Esophagus muscularis mucosa (tissue), 4 donors: Measurements from ENCODE around the gene COA7. TPM values are rescaled to one million over a fixed set of nuclear protein-coding genes. Genes with fewer than 3 reads are reported as not detected.
"Not testable (repeated sequence)": the region's sequence is repeated elsewhere in the genome, so short reads cannot be mapped to it uniquely, and the experiment has no call there.

ENCODE experiments used
- DNase-seq: peaks from one replicate; pipeline ENCODE4 v3.0.0-alpha.2; 2017; ENCODE audit errors: extremely low spot score
- H3K27ac ChIP-seq, 4 donors: fragments of 200-600 bp; sonication (generic); replicated peaks in 1 of 4; 1 replicate in 3 of 4; 2 replicates in 1 of 4; pipeline ENCODE4 v1.5.1; 2016 to 2019; ENCODE audit warnings: mild to moderate bottlenecking in 1 of 4
- H3K27me3 ChIP-seq, 4 donors: fragments of 200-600 bp; sonication (generic); one replicate each; pipeline versions ENCODE4 v1.5.1 to v1.6.0; 2016 to 2019
- H3K36me3 ChIP-seq, 4 donors: fragments of 200-600 bp; sonication (generic); one replicate each; pipeline ENCODE4 v1.5.1; 2016 to 2019
- H3K4me1 ChIP-seq, 4 donors: fragments of 200-600 bp; sonication (generic); one replicate each; pipeline ENCODE4 v1.5.1; 2016 to 2019
- H3K4me3 ChIP-seq, 4 donors: fragments of 200-600 bp; sonication (generic); 1 replicate in 2 of 4; 2 replicates in 2 of 4; pipeline ENCODE4 v1.5.1; 2016 to 2019; ENCODE audit warnings: mild to moderate bottlenecking in 4 of 4, moderate library complexity in 1 of 4
- H3K9me3 ChIP-seq, 4 donors: fragments of 200-600 bp; sonication (generic); 1 replicate in 3 of 4; 2 replicates in 1 of 4; pipeline ENCODE4 v1.5.1; 2016 to 2019
- EP300 ChIP-seq: sonication (generic); formaldehyde crosslinking; IDR thresholded peaks from one replicate; pipeline ENCODE4 v1.6.1; 2017; ENCODE audit warnings: antibody characterized with exemption
- POLR2A ChIP-seq: fragments of 450-650 bp; IDR thresholded peaks from one replicate; pipeline ENCODE4 v1.6.1; 2017; ENCODE audit warnings: antibody characterized with exemption, moderate library complexity, mild to moderate bottlenecking, low read depth
- POLR2AphosphoS5 ChIP-seq, 2 donors: sonication (generic); formaldehyde crosslinking; IDR thresholded peaks; one replicate each; pipeline ENCODE4 v1.6.1; 2017; ENCODE audit warnings: antibody characterized with exemption in 2 of 2
- WGBS: methylation state at CpG from one replicate; pipeline ENCODE4 v1.1.5; 2018; 5-methylcytosine and 5-hydroxymethylcytosine counted together
- intact Hi-C: fragments of 100-400 bp; cut with DNase I; formaldehyde crosslinking; loops from one replicate; pipeline ENCODE4 v1.15.1; 2023
- total RNA-seq, 4 donors: library from RNA; depleted of rRNA; stranded (reverse); fragments of >200 nt; gene quantifications; one replicate each; pipeline versions ENCODE4 v1.1.0 to v1.2.1, GENCODE V29; 2016
- TF ChIP-seq, protein P1 (sequence below), 3 experiments: fragments of 200-600 bp in 2 of 3; fragments of 450-650 bp in 1 of 3; sonication (generic) in 2 of 3; IDR thresholded peaks; one replicate each; pipeline ENCODE4 v1.5.1; 2017 to 2019; ENCODE audit warnings: antibody characterized with exemption in 3 of 3, mild to moderate bottlenecking in 2 of 3, moderate library complexity in 1 of 3

Gene COA7
- total RNA-seq, 4 donors from 2014 or later, result 8.3 to 9.7 (median 9.2) TPM

DNA sequence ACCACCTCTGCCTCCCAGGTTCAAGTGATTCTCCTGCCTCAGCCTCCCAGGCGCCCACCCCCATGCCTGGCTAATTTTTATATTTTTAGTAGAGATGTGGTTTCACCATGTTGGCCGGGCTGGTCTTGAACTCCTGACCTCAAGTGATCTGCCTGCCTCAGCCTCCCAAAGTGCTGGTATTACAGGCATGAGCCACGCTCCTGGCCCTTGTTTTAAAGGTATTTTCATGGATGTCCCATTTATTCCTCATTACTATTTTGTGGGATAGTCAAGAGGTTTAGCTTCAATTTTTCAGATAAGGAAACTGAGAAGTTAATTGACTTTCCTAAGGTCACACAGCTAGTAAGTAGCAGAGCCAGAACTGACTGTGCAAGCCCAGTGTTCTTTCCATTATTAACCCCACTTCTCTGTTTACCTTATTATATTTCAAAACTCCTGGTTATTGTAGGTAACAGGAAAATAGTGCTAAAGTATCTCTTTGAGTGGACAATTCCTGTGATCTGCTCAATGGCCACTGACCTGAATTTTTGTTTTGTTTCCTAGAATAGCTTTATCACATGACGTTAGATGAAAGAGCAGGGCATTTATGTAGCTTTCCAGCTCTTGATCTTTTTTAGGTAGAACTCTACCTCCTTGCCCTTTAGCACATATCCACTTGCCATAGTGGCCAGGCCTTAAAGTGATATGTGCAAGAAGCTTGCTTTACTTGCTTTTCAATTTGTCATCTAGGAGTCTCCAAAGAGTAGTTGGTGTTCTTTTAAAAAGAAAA lies 41.7 kb upstream of the COA7 start:
- 80% methylated on average over 4 of the region's 4 CpGs for WGBS
- no peaks in the 10 kb centered on the region for H3K9me3 ChIP-seq
- H3K36me3 ChIP-seq, result no peaks in the 10 kb centered on the region
- H3K4me1 ChIP-seq, result peaks cover 37 to 63% (median 44%) of the 10 kb centered on the region in 4 donors
- intact Hi-C loops, result no loop called here
- TF ChIP-seq EP300, result no peak
- no peak for TF ChIP-seq POLR2AphosphoS5 (IDR thresholded peaks at IDR 0.05)
- no peak for TF ChIP-seq POLR2A
- TF ChIP-seq, protein P1, sequence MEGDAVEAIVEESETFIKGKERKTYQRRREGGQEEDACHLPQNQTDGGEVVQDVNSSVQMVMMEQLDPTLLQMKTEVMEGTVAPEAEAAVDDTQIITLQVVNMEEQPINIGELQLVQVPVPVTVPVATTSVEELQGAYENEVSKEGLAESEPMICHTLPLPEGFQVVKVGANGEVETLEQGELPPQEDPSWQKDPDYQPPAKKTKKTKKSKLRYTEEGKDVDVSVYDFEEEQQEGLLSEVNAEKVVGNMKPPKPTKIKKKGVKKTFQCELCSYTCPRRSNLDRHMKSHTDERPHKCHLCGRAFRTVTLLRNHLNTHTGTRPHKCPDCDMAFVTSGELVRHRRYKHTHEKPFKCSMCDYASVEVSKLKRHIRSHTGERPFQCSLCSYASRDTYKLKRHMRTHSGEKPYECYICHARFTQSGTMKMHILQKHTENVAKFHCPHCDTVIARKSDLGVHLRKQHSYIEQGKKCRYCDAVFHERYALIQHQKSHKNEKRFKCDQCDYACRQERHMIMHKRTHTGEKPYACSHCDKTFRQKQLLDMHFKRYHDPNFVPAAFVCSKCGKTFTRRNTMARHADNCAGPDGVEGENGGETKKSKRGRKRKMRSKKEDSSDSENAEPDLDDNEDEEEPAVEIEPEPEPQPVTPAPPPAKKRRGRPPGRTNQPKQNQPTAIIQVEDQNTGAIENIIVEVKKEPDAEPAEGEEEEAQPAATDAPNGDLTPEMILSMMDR (IDR thresholded peaks at IDR 0.05), result no peak
- DNase-seq, result no peak
- peak overlapping the region in 1 of 4 donors; percentile 8 for H3K27ac ChIP-seq
- H3K4me3 ChIP-seq, result no peak overlapping the region
- no peaks in the 10 kb centered on the region for H3K27me3 ChIP-seq

DNA sequence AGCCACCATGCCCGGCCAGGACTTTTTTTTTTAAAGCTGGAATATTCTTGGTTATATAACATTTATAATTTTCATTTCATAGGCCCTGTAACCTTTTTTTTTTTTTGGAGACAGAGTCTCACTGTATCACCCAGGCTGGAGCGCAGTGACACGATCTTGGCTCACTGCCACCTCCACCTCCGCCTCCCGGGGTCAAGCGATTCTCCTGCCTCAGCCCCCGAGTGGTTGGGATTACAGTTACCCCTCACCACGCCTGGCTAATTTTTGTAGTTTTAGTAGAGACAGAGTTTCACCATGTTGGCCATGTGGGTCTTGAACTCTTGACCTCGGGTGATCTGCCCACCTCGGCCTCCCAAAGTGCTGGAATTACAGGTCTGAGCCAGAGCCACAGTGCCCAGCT lies 40.7 kb upstream of the COA7 start:
- H3K36me3 ChIP-seq, result no peaks in the 10 kb centered on the region
- TF ChIP-seq EP300 (no peak), POLR2AphosphoS5 (IDR thresholded peaks at IDR 0.05) (no peak), POLR2A (no peak)
- TF ChIP-seq, protein P1 (IDR thresholded peaks at IDR 0.05), result no peak
- no peak overlapping the region for H3K4me3 ChIP-seq
- no peaks in the 10 kb centered on the region for H3K27me3 ChIP-seq
- intact Hi-C loops, result no loop called here
- H3K27ac ChIP-seq, result peak overlapping the region in 2 of 4 donors; percentile 36 to 47
- H3K4me1 ChIP-seq, result peaks cover 37 to 70% (median 44%) of the 10 kb centered on the region in 4 donors
- WGBS, result 67% methylated on average over 10 of the region's 10 CpGs
- H3K9me3 ChIP-seq, result no peaks in the 10 kb centered on the region
- no peak for DNase-seq

DNA sequence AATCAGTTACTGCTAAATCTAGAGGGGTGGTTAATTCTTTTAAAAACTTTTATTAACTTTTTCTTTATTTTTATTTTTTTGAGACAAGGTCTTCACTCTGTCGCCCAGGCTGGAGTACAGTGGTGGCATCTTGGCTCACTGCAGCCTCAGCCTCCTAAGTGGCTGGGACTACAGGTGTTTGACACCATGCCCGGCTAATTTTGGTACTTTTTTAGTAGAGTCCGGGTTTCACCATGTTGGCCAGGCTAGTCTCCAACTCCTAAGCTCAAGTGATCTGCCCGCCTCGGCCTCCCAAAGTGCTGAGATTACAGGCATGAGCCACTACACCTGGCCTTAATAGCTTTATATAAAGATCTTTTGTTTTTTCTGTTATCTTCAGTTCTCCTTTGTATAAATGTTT lies 40.0 kb upstream of the COA7 start:
- no peak for TF ChIP-seq POLR2A
- TF ChIP-seq POLR2AphosphoS5 (IDR thresholded peaks at IDR 0.05), result no peak
- no peak for TF ChIP-seq EP300
- TF ChIP-seq, protein P1 (IDR thresholded peaks at IDR 0.05), result no peak
- peaks cover 37 to 70% (median 44%) of the 10 kb centered on the region in 4 donors for H3K4me1 ChIP-seq
- H3K27me3 ChIP-seq, result no peaks in the 10 kb centered on the region
- no peaks in the 10 kb centered on the region for H3K9me3 ChIP-seq
- peak overlapping the region in 2 of 4 donors; percentile 36 to 39 for H3K27ac ChIP-seq
- no peak for DNase-seq
- no peak overlapping the region for H3K4me3 ChIP-seq
- 65% methylated on average over 5 of the region's 5 CpGs for WGBS
- intact Hi-C loops, result no loop called here
- H3K36me3 ChIP-seq, result no peaks in the 10 kb centered on the region

DNA sequence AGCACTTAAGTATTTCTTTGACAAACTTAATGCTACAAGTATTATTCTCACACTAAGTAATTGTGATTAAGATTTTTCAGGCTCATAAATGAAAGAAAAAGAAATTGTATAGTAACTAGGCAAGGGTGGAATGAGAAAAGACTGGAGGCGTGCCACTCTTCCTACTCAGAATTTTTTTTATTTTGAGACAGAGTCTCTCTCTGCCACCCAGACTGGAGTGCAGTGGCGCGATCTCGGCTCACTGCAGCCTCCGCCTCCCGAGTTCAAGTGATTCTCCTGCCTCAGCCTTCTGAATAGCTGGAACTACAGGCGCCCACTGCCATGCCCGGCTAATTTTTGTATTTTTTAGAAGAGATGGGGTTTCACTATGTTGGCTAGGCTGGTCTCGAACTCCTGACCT lies 37.2 kb upstream of the COA7 start:
- DNase-seq, intact Hi-C loops: not testable (repeated sequence)

DNA sequence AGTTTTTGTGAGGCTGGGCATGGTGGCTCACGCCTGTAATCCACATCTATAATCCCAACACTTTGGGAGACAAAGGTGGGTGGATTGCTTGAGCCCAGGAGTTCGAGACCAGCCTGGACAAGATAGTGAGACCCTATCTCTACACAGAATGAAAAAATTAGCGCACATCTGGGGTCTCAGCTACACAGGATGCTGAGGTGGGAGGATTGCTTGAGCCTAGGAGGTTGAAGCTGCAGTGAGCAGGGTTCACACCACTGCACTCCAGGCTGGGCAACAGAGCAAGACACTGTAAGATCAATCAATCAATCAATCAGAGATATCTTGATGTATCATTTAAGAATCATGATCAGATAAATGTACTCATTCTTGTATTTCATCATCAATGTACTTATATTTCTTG lies 35.2 kb upstream of the COA7 start:
- WGBS, result 100% methylated on average over 3 of the region's 3 CpGs
- intact Hi-C loops, result no loop called here
- TF ChIP-seq EP300 (no peak), POLR2AphosphoS5 (IDR thresholded peaks at IDR 0.05) (no peak), POLR2A (no peak)
- TF ChIP-seq, protein P1 (IDR thresholded peaks at IDR 0.05), result no peak
- H3K36me3 ChIP-seq, result peaks cover 0 to 5% (median 2%) of the 10 kb centered on the region in 4 donors
- no peak for DNase-seq
- H3K4me3 ChIP-seq, result no peak overlapping the region
- no peaks in the 10 kb centered on the region for H3K9me3 ChIP-seq
- peaks cover 23 to 54% (median 30%) of the 10 kb centered on the region in 4 donors for H3K4me1 ChIP-seq
- no peak overlapping the region for H3K27ac ChIP-seq
- H3K27me3 ChIP-seq, result no peaks in the 10 kb centered on the region

More for the DNA sequence above, 37.2 kb upstream of the COA7 start:
- not testable (repeated sequence) for H3K27me3 ChIP-seq, H3K4me3 ChIP-seq, H3K9me3 ChIP-seq, H3K27ac ChIP-seq, H3K36me3 ChIP-seq
- H3K4me1 ChIP-seq, result peaks cover 31 to 54% (median 37%) of the 10 kb centered on the region in 4 donors
- 89% methylated on average over 9 of the region's 9 CpGs for WGBS
